NT2/D1 (cell line): ENCODE measurements around the gene UPF3B.

Source experiments
- YY1 ChIP-seq: IDR thresholded peaks from 2 replicates; pipeline ENCODE4 v1.6.1; 2011; ENCODE audit not compliant: insufficient read length, insufficient read depth
- ZNF274 ChIP-seq: IDR thresholded peaks from 2 replicates; pipeline ENCODE4 v1.6.1; 2011; ENCODE audit warnings: mild to moderate bottlenecking, low read depth, low read length

- TF ChIP-seq YY1 (no peak), ZNF274 (no peak)
Observed at GRCh38 chrX:119853444-119853843, 681 bp upstream of the UPF3B start.
